Left hindlimb (tissue), 1 donor: ENCODE measurements around the gene LRBA.

ENCODE experiments used
- DNase-seq: peaks from one replicate; pipeline ENCODE4 v3.0.0-alpha.2; 2018

Gene LRBA

DNA sequence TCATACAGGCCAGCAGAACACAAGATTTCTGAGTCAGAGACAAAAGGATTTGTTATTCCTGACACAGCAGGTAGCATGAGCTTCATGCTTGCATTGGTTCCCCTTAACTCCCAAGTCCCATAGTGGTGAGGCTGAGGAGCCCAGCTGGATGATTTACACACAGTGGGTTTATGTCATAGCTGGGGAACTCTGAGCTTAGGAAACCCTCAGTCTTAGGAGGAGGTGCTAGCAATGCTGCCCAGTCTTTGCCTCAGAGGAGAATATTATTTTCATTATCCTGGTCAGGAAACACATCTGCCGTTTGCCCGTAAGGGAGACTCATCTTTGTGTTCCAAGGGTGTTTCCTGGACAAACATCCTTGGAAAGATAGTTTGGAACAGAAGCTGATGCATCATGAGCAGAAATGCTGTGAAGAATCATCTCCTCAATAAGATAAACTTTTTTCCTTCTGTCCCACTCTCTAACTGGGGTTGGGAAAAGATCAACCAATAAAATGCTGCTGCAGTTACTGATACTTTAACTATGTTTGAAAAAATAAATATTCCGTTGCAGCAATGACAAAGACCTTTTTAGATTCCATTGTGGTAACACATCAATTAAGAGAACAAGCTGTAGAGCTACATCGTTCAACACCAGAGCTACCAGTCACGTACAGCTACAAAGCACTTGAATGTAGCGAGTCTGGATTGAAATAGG is 790.0 kb downstream of the LRBA start:
- DNase-seq, result no peak

DNA sequence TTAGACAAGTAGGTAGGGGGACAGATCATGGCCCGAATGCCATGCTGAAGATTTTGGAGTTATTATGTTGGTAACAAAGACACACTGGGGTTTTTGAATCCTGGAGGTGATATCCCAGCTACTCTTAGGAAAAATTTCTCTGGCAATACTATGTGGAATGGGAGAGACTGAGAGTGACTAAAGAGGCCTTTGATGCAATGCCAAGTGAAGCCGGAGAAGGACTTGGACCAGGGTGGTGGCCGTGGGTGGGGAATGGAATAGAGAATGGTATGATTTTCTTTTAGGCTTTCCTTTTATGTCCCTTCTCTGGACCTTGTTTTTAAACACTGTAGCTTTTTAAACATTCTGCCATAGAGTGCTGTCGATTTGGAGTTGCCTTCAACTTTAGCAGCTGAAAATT is 795.2 kb downstream of the LRBA start:
- no peak for DNase-seq

DNA sequence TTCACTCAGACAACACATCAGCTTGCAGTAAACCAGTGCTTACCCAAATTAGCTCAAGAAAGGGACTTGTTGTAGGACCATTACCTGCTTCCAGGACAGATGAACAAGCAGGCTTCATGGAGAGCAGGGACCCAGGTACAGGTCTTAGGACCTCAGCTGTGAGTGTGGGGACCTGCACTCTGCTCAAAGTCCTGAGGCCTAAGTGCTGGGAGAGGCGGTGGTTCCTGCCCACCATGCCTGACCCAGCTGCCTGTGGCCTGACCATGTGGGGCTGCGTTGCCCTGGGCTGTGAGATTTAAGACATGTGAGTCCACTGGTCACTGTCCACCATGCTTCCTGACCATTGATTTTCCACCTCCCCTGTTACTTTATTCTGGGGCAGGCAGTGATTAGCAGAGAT is 796.6 kb downstream of the LRBA start:
- no peak for DNase-seq

- no peak for DNase-seq
Observed at GRCh38 chr4:150217808-150218207, 797.3 kb downstream of the LRBA start.

DNA sequence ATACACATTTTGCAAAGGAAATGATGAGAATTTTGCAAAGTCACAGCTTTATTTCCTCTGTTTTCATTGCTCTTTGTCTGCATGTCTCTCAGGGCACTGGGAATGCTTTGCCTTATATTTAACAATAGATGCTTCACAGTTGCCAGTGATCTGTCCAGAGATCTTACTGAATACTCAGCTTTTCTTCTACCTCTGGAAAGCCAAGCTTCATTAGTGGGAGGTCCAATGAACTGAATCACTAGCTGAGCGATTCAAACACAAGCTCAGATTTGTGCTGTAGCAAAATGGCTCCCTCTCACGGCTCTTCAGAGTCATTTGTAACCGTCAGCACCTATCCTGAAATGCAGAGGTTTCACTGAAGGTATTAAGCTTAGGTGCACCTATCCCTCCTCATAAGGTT is 797.9 kb downstream of the LRBA start:
- no peak for DNase-seq

DNA sequence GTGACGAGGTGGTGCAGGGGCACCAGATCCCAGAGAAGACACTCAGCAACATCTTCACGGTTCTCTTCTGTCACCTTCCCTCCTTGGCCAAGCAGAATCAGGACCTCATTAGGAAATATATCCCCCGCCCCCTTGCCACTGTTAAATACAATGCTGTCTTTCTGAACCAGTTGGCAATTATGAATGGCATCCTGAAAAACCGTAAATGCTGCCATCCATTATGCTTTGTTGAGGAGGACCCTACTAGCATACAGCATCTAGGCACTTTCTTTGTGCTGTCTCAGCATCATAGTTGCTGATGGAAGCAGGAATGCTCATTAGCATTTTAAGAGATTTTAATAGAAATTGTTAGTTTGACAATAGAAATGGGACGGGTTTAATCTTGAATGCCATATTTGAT is 798.4 kb downstream of the LRBA start:
- no peak for DNase-seq

DNA sequence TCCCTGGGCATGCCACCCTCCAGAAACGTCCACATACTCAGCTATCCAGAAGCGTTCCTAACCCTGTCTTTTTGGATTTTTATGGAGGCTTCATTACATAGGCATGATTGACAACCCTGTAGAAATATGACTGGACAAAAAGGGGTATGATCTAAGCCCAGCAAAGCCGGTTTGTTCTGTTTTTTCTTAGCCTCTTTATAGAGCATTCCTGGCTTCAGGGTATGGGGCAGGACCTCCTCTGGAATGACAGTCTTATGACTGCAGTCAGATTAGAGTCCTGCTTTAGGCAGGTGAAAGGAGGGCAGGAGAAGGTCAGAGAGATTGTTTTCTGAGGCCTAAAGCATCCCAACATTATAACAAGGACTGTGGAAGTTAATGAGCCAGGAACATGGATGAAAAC is 799.5 kb downstream of the LRBA start:
- DNase-seq, result no peak
